ENCODE measurements around the gene YIPF1.
"Not testable (repeated sequence)": the region's sequence is repeated elsewhere in the genome, so short reads cannot be mapped to it uniquely, and the experiment has no call there.

The YIPF1 gene

GRCh38 chr1:53878492-53879105 is 11.0 kb downstream of the YIPF1 start:
- Histone ChIP-seq H3K9ac (ENCODE audit: low read depth in 1 of 2, low read length in 2 of 2) (no peak overlapping the region), H3K27me3 (ENCODE audit: control insufficient read depth in 1 of 2, insufficient read depth in 2 of 2, low read length in 2 of 2) (no peaks in the 10 kb centered on the region), H3K4me3 (ENCODE audit: low read depth in 1 of 2, low read length in 2 of 2) (no peak overlapping the region), H3K9me3 (ENCODE audit: control insufficient read depth in 1 of 2, low read length in 2 of 2) (no peaks in the 10 kb centered on the region), H3K27ac (ENCODE audit: low read depth, low read length) (no peak overlapping the region), H3K4me1 (ENCODE audit: control insufficient read depth in 1 of 2, insufficient read depth in 2 of 2, low read length in 2 of 2) (no peaks in the 10 kb centered on the region), H3K36me3 (ENCODE audit: control insufficient read depth in 1 of 2, insufficient read depth in 2 of 2, low read length in 2 of 2) (peaks cover 31 to 34% of the 10 kb centered on the region in 2 donors)

GRCh38 chr1:53875150-53875549 is 14.4 kb downstream of the YIPF1 start:
- H3K27me3 ChIP-seq (ENCODE audit: control insufficient read depth in 1 of 2, insufficient read depth in 2 of 2, low read length in 2 of 2); H3K4me1 ChIP-seq (ENCODE audit: control insufficient read depth in 1 of 2, insufficient read depth in 2 of 2, low read length in 2 of 2); H3K9me3 ChIP-seq (ENCODE audit: control insufficient read depth in 1 of 2, low read length in 2 of 2); H3K27ac ChIP-seq (ENCODE audit: low read depth, low read length); H3K4me3 ChIP-seq (ENCODE audit: low read depth in 1 of 2, low read length in 2 of 2); H3K9ac ChIP-seq (ENCODE audit: low read depth in 1 of 2, low read length in 2 of 2): not testable (repeated sequence)
- H3K36me3 ChIP-seq (ENCODE audit: control insufficient read depth in 1 of 2, insufficient read depth in 2 of 2, low read length in 2 of 2), result peaks cover 27 to 43% of the 10 kb centered on the region in 2 donors

- Histone ChIP-seq H3K36me3 (ENCODE audit: control insufficient read depth in 1 of 2, insufficient read depth in 2 of 2, low read length in 2 of 2) (peaks cover 20 to 30% of the 10 kb centered on the region in 2 donors), H3K9me3 (ENCODE audit: control insufficient read depth in 1 of 2, low read length in 2 of 2) (no peaks in the 10 kb centered on the region), H3K4me1 (ENCODE audit: control insufficient read depth in 1 of 2, insufficient read depth in 2 of 2, low read length in 2 of 2) (peaks cover 4 to 13% of the 10 kb centered on the region in 2 donors), H3K4me3 (ENCODE audit: low read depth in 1 of 2, low read length in 2 of 2) (no peak overlapping the region), H3K27ac (ENCODE audit: low read depth, low read length) (no peak overlapping the region), H3K9ac (ENCODE audit: low read depth in 1 of 2, low read length in 2 of 2) (no peak overlapping the region), H3K27me3 (ENCODE audit: control insufficient read depth in 1 of 2, insufficient read depth in 2 of 2, low read length in 2 of 2) (no peaks in the 10 kb centered on the region)
These were observed 17.7 kb downstream of the YIPF1 start for GRCh38 chr1:53871773-53872484.

- Histone ChIP-seq H3K4me1 (ENCODE audit: control insufficient read depth in 1 of 2, insufficient read depth in 2 of 2, low read length in 2 of 2) (peaks cover 4 to 13% of the 10 kb centered on the region in 2 donors), H3K36me3 (ENCODE audit: control insufficient read depth in 1 of 2, insufficient read depth in 2 of 2, low read length in 2 of 2) (peaks cover 15 to 31% of the 10 kb centered on the region in 2 donors), H3K9ac (ENCODE audit: low read depth in 1 of 2, low read length in 2 of 2) (no peak overlapping the region), H3K27ac (ENCODE audit: low read depth, low read length) (no peak overlapping the region), H3K4me3 (ENCODE audit: low read depth in 1 of 2, low read length in 2 of 2) (no peak overlapping the region), H3K9me3 (ENCODE audit: control insufficient read depth in 1 of 2, low read length in 2 of 2) (no peaks in the 10 kb centered on the region), H3K27me3 (ENCODE audit: control insufficient read depth in 1 of 2, insufficient read depth in 2 of 2, low read length in 2 of 2) (no peaks in the 10 kb centered on the region)
These were observed 18.4 kb downstream of the YIPF1 start for GRCh38 chr1:53871221-53871620.

- Histone ChIP-seq H3K4me3 (ENCODE audit: low read depth in 1 of 2, low read length in 2 of 2) (no peak overlapping the region), H3K4me1 (ENCODE audit: control insufficient read depth in 1 of 2, insufficient read depth in 2 of 2, low read length in 2 of 2) (peaks cover 4 to 13% of the 10 kb centered on the region in 2 donors), H3K9ac (ENCODE audit: low read depth in 1 of 2, low read length in 2 of 2) (no peak overlapping the region), H3K27ac (ENCODE audit: low read depth, low read length) (no peak overlapping the region), H3K36me3 (ENCODE audit: control insufficient read depth in 1 of 2, insufficient read depth in 2 of 2, low read length in 2 of 2) (peaks cover 7 to 37% of the 10 kb centered on the region in 2 donors), H3K9me3 (ENCODE audit: control insufficient read depth in 1 of 2, low read length in 2 of 2) (no peaks in the 10 kb centered on the region), H3K27me3 (ENCODE audit: control insufficient read depth in 1 of 2, insufficient read depth in 2 of 2, low read length in 2 of 2) (no peaks in the 10 kb centered on the region)
These were observed 20.0 kb downstream of the YIPF1 start for GRCh38 chr1:53869454-53870117.

- peaks cover 4 to 13% of the 10 kb centered on the region in 2 donors for H3K4me1 ChIP-seq (ENCODE audit: control insufficient read depth in 1 of 2, insufficient read depth in 2 of 2, low read length in 2 of 2)
- H3K27me3 ChIP-seq (ENCODE audit: control insufficient read depth in 1 of 2, insufficient read depth in 2 of 2, low read length in 2 of 2), result no peaks in the 10 kb centered on the region
- no peak overlapping the region for H3K9ac ChIP-seq (ENCODE audit: low read depth in 1 of 2, low read length in 2 of 2)
- H3K27ac ChIP-seq (ENCODE audit: low read depth, low read length), result no peak overlapping the region
- H3K36me3 ChIP-seq (ENCODE audit: control insufficient read depth in 1 of 2, insufficient read depth in 2 of 2, low read length in 2 of 2), result peaks cover 7 to 33% of the 10 kb centered on the region in 2 donors
- no peaks in the 10 kb centered on the region for H3K9me3 ChIP-seq (ENCODE audit: control insufficient read depth in 1 of 2, low read length in 2 of 2)
- H3K4me3 ChIP-seq (ENCODE audit: low read depth in 1 of 2, low read length in 2 of 2), result no peak overlapping the region
These were observed 21.0 kb downstream of the YIPF1 start for GRCh38 chr1:53868565-53868964.

GRCh38 chr1:53862507-53862906 is 27.1 kb downstream of the YIPF1 start:
- Histone ChIP-seq H3K9me3 (ENCODE audit: control insufficient read depth in 1 of 2, low read length in 2 of 2) (no peaks in the 10 kb centered on the region), H3K27ac (ENCODE audit: low read depth, low read length) (no peak overlapping the region), H3K36me3 (ENCODE audit: control insufficient read depth in 1 of 2, insufficient read depth in 2 of 2, low read length in 2 of 2) (peaks cover 9 to 37% of the 10 kb centered on the region in 2 donors), H3K27me3 (ENCODE audit: control insufficient read depth in 1 of 2, insufficient read depth in 2 of 2, low read length in 2 of 2) (no peaks in the 10 kb centered on the region), H3K4me3 (ENCODE audit: low read depth in 1 of 2, low read length in 2 of 2) (no peak overlapping the region), H3K4me1 (ENCODE audit: control insufficient read depth in 1 of 2, insufficient read depth in 2 of 2, low read length in 2 of 2) (no peaks in the 10 kb centered on the region), H3K9ac (ENCODE audit: low read depth in 1 of 2, low read length in 2 of 2) (no peak overlapping the region)

GRCh38 chr1:53860967-53861411 is 28.6 kb downstream of the YIPF1 start:
- peaks cover 21 to 42% of the 10 kb centered on the region in 2 donors for H3K36me3 ChIP-seq (ENCODE audit: control insufficient read depth in 1 of 2, insufficient read depth in 2 of 2, low read length in 2 of 2)
- H3K4me3 ChIP-seq (ENCODE audit: low read depth in 1 of 2, low read length in 2 of 2), result no peak overlapping the region
- H3K27me3 ChIP-seq (ENCODE audit: control insufficient read depth in 1 of 2, insufficient read depth in 2 of 2, low read length in 2 of 2), result no peaks in the 10 kb centered on the region
- no peak overlapping the region for H3K9ac ChIP-seq (ENCODE audit: low read depth in 1 of 2, low read length in 2 of 2)
- H3K27ac ChIP-seq (ENCODE audit: low read depth, low read length), result no peak overlapping the region
- H3K4me1 ChIP-seq (ENCODE audit: control insufficient read depth in 1 of 2, insufficient read depth in 2 of 2, low read length in 2 of 2), result no peaks in the 10 kb centered on the region
- H3K9me3 ChIP-seq (ENCODE audit: control insufficient read depth in 1 of 2, low read length in 2 of 2), result no peaks in the 10 kb centered on the region

- no peak overlapping the region for H3K27ac ChIP-seq (ENCODE audit: low read depth, low read length)
- no peak overlapping the region for H3K4me3 ChIP-seq (ENCODE audit: low read depth in 1 of 2, low read length in 2 of 2)
- H3K9me3 ChIP-seq (ENCODE audit: control insufficient read depth in 1 of 2, low read length in 2 of 2), result no peaks in the 10 kb centered on the region
These were observed 37.9 kb downstream of the YIPF1 start for GRCh38 chr1:53851571-53852285.

More at GRCh38 chr1:53851571-53852285, 37.9 kb downstream of the YIPF1 start:
- H3K9ac ChIP-seq (ENCODE audit: low read depth in 1 of 2, low read length in 2 of 2), result no peak overlapping the region
- H3K4me1 ChIP-seq (ENCODE audit: control insufficient read depth in 1 of 2, insufficient read depth in 2 of 2, low read length in 2 of 2), result no peaks in the 10 kb centered on the region
- H3K27me3 ChIP-seq (ENCODE audit: control insufficient read depth in 1 of 2, insufficient read depth in 2 of 2, low read length in 2 of 2), result no peaks in the 10 kb centered on the region
- H3K36me3 ChIP-seq (ENCODE audit: control insufficient read depth in 1 of 2, insufficient read depth in 2 of 2, low read length in 2 of 2), result peaks cover 24 to 47% of the 10 kb centered on the region in 2 donors
